NT2/D1 (cell line): ENCODE data around the gene BDKRB1.
A peak's percentile ranks its signal among the peaks of the same experiment; 100 is the strongest.

Experiments
- DNase-seq: peaks from one replicate; pipeline ENCODE4 v3.0.0-alpha.2; 2011; ENCODE audit warnings: low read depth, low spot score
- H3K27me3 ChIP-seq: 2 replicates; pipeline ENCODE4 v1.6.0; 2011; ENCODE audit warnings: mild to moderate bottlenecking; ENCODE audit not compliant: insufficient read length, insufficient read depth
- H3K36me3 ChIP-seq: 2 replicates; pipeline ENCODE4 v1.6.1; 2011; ENCODE audit warnings: mild to moderate bottlenecking, low read length, mixed read lengths; ENCODE audit not compliant: insufficient read depth, insufficient read length
- H3K4me1 ChIP-seq: 2 replicates; pipeline ENCODE4 v1.5.1; 2011; ENCODE audit not compliant: insufficient read depth, insufficient read length
- H3K4me3 ChIP-seq: 2 replicates; pipeline ENCODE4 v1.5.1; 2011; ENCODE audit warnings: low read depth; ENCODE audit not compliant: insufficient read length
- H3K9ac ChIP-seq: 2 replicates; pipeline ENCODE4 v1.6.0; 2011; ENCODE audit warnings: low read depth; ENCODE audit not compliant: insufficient read length
- H3K9me3 ChIP-seq: 2 replicates; pipeline ENCODE4 v1.5.1; 2011; ENCODE audit warnings: mild to moderate bottlenecking, low read length; ENCODE audit not compliant: insufficient read depth
- SUZ12 ChIP-seq: IDR thresholded peaks from 2 replicates; pipeline ENCODE4 v1.6.1; 2011; ENCODE audit not compliant: insufficient read length, insufficient read depth; ENCODE audit errors: extremely low read depth
- YY1 ChIP-seq: IDR thresholded peaks from 2 replicates; pipeline ENCODE4 v1.6.1; 2011; ENCODE audit not compliant: insufficient read length, insufficient read depth
- ZNF274 ChIP-seq: IDR thresholded peaks from 2 replicates; pipeline ENCODE4 v1.6.1; 2011; ENCODE audit warnings: mild to moderate bottlenecking, low read depth, low read length

BDKRB1 gene

GRCh38 chr14:96246539-96246847, 9.5 kb upstream of the BDKRB1 start:
- Histone ChIP-seq H3K9me3 (no peaks in the 10 kb centered on the region), H3K9ac (no peak overlapping the region), H3K4me3 (no peak overlapping the region), H3K36me3 (no peaks in the 10 kb centered on the region), H3K27me3 (no peaks in the 10 kb centered on the region), H3K4me1 (peaks cover 4% of the 10 kb centered on the region)
- DNase-seq: no peak
- TF ChIP-seq YY1 (no peak), SUZ12 (no peak), ZNF274 (no peak)

- TF ChIP-seq YY1 (no peak), ZNF274 (no peak), SUZ12 (no peak)
- Histone ChIP-seq H3K9ac (no peak overlapping the region), H3K36me3 (no peaks in the 10 kb centered on the region), H3K4me1 (peaks cover 4% of the 10 kb centered on the region), H3K4me3 (no peak overlapping the region), H3K27me3 (no peaks in the 10 kb centered on the region), H3K9me3 (no peaks in the 10 kb centered on the region)
- DNase-seq: no peak
These were observed 9.0 kb upstream of the BDKRB1 start for GRCh38 chr14:96247031-96247430.

- H3K4me3 ChIP-seq: no peak overlapping the region
- H3K9ac ChIP-seq: no peak overlapping the region
- H3K27me3 ChIP-seq: no peaks in the 10 kb centered on the region
- no peaks in the 10 kb centered on the region for H3K9me3 ChIP-seq
- no peaks in the 10 kb centered on the region for H3K36me3 ChIP-seq
- DNase-seq: no peak
- TF ChIP-seq YY1 (no peak), ZNF274 (no peak), SUZ12 (no peak)
- peaks cover 14% of the 10 kb centered on the region for H3K4me1 ChIP-seq
These were observed 7.0 kb upstream of the BDKRB1 start for GRCh38 chr14:96249029-96249428.

- no peaks in the 10 kb centered on the region for H3K36me3 ChIP-seq
- no peak overlapping the region for H3K4me3 ChIP-seq
- H3K4me1 ChIP-seq: peaks cover 14% of the 10 kb centered on the region
- no peak overlapping the region for H3K9ac ChIP-seq
- no peak for TF ChIP-seq SUZ12
- no peak for TF ChIP-seq YY1
- no peak for TF ChIP-seq ZNF274
- DNase-seq: no peak
- no peaks in the 10 kb centered on the region for H3K27me3 ChIP-seq
- no peaks in the 10 kb centered on the region for H3K9me3 ChIP-seq
These were observed 5.5 kb upstream of the BDKRB1 start for GRCh38 chr14:96250485-96250884.

- no peak for DNase-seq
- Histone ChIP-seq H3K4me3 (no peak overlapping the region), H3K9ac (no peak overlapping the region), H3K4me1 (peaks cover 10% of the 10 kb centered on the region), H3K36me3 (no peaks in the 10 kb centered on the region), H3K9me3 (no peaks in the 10 kb centered on the region), H3K27me3 (no peaks in the 10 kb centered on the region)
- TF ChIP-seq ZNF274: no peak
- TF ChIP-seq SUZ12: no peak
- TF ChIP-seq YY1: no peak
These were observed 4.3 kb upstream of the BDKRB1 start for GRCh38 chr14:96251656-96252155.

- no peak for TF ChIP-seq YY1
- no peak for TF ChIP-seq ZNF274
- no peak for TF ChIP-seq SUZ12
- H3K4me3 ChIP-seq: no peak overlapping the region
- no peak for DNase-seq
These were observed 3.5 kb upstream of the BDKRB1 start for GRCh38 chr14:96252323-96252998.

GRCh38 chr14:96252999-96253539, 2.9 kb upstream of the BDKRB1 start:
- H3K9ac ChIP-seq: no peak overlapping the region

More at GRCh38 chr14:96252323-96252998, 3.5 kb upstream of the BDKRB1 start:
- Histone ChIP-seq H3K27me3 (no peaks in the 10 kb centered on the region), H3K36me3 (no peaks in the 10 kb centered on the region), H3K4me1 (peaks cover 10% of the 10 kb centered on the region), H3K9ac (no peak overlapping the region), H3K9me3 (no peaks in the 10 kb centered on the region; the same call in 1 of the 2 replicates)

GRCh38 chr14:96254687-96255086, 1.3 kb upstream of the BDKRB1 start:
- Histone ChIP-seq H3K4me3 (no peak overlapping the region), H3K27me3 (no peaks in the 10 kb centered on the region), H3K9ac (no peak overlapping the region), H3K4me1 (peaks cover 10% of the 10 kb centered on the region), H3K36me3 (no peaks in the 10 kb centered on the region), H3K9me3 (no peaks in the 10 kb centered on the region; the same call in 1 of the 2 replicates)
- no peak for DNase-seq
- TF ChIP-seq ZNF274 (no peak), SUZ12 (no peak), YY1 (no peak)

More at GRCh38 chr14:96252999-96253539, 2.9 kb upstream of the BDKRB1 start:
- Histone ChIP-seq H3K4me3 (no peak overlapping the region), H3K36me3 (no peaks in the 10 kb centered on the region), H3K4me1 (peaks cover 10% of the 10 kb centered on the region), H3K9me3 (no peaks in the 10 kb centered on the region; the same call in 1 of the 2 replicates), H3K27me3 (no peaks in the 10 kb centered on the region)
- TF ChIP-seq YY1 (no peak), ZNF274 (no peak), SUZ12 (no peak)
- peak; percentile 40 for DNase-seq
